K562 treated with DMSO at 1 percent for 12 hours (cell line): ENCODE data around the gene PLCB1. TPM values are rescaled to one million over a fixed set of nuclear protein-coding genes. Genes with fewer than 3 reads are reported as not detected.

Experiments used
- total RNA-seq: library from RNA; unstranded; fragments of 300-600 nt; gene quantifications from 2 replicates; pipeline ENCODE4 v1.2.3, GENCODE V29; 2022; ENCODE audit not compliant: insufficient read depth

The PLCB1 gene
- 0.89 and 3.2 TPM in 2 replicates for total RNA-seq

DNA sequence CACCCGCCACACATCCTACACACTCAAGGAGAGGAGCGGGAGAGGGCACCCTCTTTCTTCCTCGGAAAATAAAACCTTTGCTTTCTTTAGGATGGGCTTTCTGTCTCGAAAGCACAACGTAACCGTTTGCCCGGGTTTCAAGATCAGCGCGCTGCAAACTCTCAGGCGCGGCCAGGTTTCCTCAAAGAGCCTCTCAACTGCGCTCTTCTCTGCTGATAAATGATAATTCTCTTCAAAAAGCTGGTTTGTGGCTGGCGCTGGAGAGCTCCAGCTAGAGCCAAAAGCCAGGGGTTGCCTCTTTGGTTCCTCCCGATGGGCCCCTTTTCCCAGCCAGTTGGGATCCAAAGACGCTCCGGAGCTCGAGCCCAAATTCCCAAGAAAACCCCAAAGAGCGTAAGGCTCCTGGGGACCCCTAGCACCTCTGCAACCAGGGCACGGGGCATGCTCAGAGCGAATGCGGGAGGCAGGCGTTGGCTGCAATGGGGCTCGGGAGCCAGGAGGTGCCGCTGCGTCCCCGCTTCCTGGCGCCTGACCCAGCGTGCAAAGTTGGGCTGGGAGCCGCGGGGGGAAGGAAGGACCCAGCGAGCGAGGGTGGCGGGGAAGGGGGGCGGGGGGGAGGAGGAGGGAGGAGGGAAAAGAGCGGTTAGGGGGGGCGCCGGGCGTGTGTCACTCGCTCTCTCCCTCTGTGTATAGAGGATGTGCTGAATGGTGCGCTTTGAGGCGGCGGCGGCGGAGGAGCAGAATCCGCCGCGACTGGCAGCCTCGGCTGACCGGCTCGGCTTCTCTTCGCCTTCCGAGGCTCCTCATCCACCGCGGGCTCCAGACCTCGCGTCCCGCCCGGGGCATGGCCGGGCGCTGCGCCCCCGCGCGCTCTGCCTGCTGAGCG is at the start of gene PLCB1:
TSS of gene PLCB1 (plus strand) at position 669 of the 886 bp plus-strand sequence. CDS start 386 bp downstream, outside the sequence.

Other genes with a start within 250 kb of the PLCB1 start
- gene HAO1, start 191.8 kb upstream of the PLCB1 start, total RNA-seq: not detected in 2 replicates
- 5.1 and 13.2 TPM in 2 replicates for gene TMX4, start 112.5 kb upstream of the PLCB1 start, total RNA-seq